Measurements from ENCODE around the gene ATP1A4.

GRCh38 chr1:160158534-160158933 lies 7.1 kb downstream of the ATP1A4 start:
- no peak for TF ChIP-seq ZFP30 (CRISPR knock-in tag; IDR thresholded peaks at IDR 0.05)
- TF ChIP-seq, protein P1, sequence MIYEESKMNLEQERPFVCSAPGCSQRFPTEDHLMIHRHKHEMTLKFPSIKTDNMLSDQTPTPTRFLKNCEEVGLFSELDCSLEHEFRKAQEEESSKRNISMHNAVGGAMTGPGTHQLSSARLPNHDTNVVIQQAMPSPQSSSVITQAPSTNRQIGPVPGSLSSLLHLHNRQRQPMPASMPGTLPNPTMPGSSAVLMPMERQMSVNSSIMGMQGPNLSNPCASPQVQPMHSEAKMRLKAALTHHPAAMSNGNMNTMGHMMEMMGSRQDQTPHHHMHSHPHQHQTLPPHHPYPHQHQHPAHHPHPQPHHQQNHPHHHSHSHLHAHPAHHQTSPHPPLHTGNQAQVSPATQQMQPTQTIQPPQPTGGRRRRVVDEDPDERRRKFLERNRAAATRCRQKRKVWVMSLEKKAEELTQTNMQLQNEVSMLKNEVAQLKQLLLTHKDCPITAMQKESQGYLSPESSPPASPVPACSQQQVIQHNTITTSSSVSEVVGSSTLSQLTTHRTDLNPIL (CRISPR knock-in tag; IDR thresholded peaks at IDR 0.05; ENCODE audit: low read depth), result no peak
- TF ChIP-seq ZFP3 (CRISPR knock-in tag; IDR thresholded peaks at IDR 0.05), result no peak
- TF ChIP-seq ZNF565 (CRISPR knock-in tag; conservative IDR thresholded peaks at IDR 0.05; ENCODE audit: low read depth), result no peak
- TF ChIP-seq GLIS3 (CRISPR knock-in tag; IDR thresholded peaks at IDR 0.05), result no peak

Data from SK-N-SH treated with all-trans-retinoic acid at 6 μM for 48 hours (cell line).